Measurements from ENCODE around the gene RANGAP1. TPM values are rescaled to one million over a fixed set of nuclear protein-coding genes. Genes with fewer than 3 reads are reported as not detected.

Gene RANGAP1
- total RNA-seq, 2 experiments from 2014 or later: 150 to 151 TPM

- Mint-ChIP-seq H3K9me3 (no peaks in the 10 kb centered on the region), H3K27me3 (no peaks in the 10 kb centered on the region), H3K4me3 (no peak overlapping the region), H3K4me1 (ENCODE audit: low read depth) (peaks cover 23% of the 10 kb centered on the region), H3K27ac (peak overlapping the region; percentile 84), H3K36me3 (ENCODE audit: low read depth) (peaks cover 55% of the 10 kb centered on the region)
- ATAC-seq (no peak), DNase-seq (no peak)
- TF ChIP-seq, protein P1, sequence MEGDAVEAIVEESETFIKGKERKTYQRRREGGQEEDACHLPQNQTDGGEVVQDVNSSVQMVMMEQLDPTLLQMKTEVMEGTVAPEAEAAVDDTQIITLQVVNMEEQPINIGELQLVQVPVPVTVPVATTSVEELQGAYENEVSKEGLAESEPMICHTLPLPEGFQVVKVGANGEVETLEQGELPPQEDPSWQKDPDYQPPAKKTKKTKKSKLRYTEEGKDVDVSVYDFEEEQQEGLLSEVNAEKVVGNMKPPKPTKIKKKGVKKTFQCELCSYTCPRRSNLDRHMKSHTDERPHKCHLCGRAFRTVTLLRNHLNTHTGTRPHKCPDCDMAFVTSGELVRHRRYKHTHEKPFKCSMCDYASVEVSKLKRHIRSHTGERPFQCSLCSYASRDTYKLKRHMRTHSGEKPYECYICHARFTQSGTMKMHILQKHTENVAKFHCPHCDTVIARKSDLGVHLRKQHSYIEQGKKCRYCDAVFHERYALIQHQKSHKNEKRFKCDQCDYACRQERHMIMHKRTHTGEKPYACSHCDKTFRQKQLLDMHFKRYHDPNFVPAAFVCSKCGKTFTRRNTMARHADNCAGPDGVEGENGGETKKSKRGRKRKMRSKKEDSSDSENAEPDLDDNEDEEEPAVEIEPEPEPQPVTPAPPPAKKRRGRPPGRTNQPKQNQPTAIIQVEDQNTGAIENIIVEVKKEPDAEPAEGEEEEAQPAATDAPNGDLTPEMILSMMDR (IDR thresholded peaks at IDR 0.05): no peak
- ChIA-PET CTCF (interaction anchor here (1.1 to 4.0 kb wide), 2 partner anchors 20 to 294 kb away, joined by 4 to 19 read pairs; no protein-coding TSS in a partner anchor), POLR2A (interaction anchor here (0.6 to 1.5 kb wide), 8 partner anchors 9 to 67 kb away, joined by 3 to 6 read pairs (median 3); no protein-coding TSS in a partner anchor)
- intact Hi-C loops (cut with micrococcal nuclease): no loop called here
Measured at GRCh38 chr22:41216984-41217383, 69.0 kb downstream of the RANGAP1 start.

- no peaks in the 10 kb centered on the region for H3K27me3 Mint-ChIP-seq
- no peak overlapping the region for H3K4me3 Mint-ChIP-seq
- H3K27ac Mint-ChIP-seq: no peak overlapping the region
- ChIA-PET CTCF (interaction anchor here (4.0 kb wide), 1 partner anchor 21 kb away, joined by 19 read pairs; no protein-coding TSS in a partner anchor), POLR2A (interaction anchor here (0.5 to 1.5 kb wide), 3 partner anchors 8 to 65 kb away, joined by 3 read pairs; no protein-coding TSS in a partner anchor)
- H3K36me3 Mint-ChIP-seq (ENCODE audit: low read depth): peaks cover 49% of the 10 kb centered on the region
- no peaks in the 10 kb centered on the region for H3K9me3 Mint-ChIP-seq
- intact Hi-C loops (cut with micrococcal nuclease): no loop called here
- TF ChIP-seq, protein P1 (IDR thresholded peaks at IDR 0.05): no peak
- H3K4me1 Mint-ChIP-seq (ENCODE audit: low read depth): peaks cover 23% of the 10 kb centered on the region
- DNase-seq: no peak
- ATAC-seq: no peak
Measured at GRCh38 chr22:41215926-41216325, 70.1 kb downstream of the RANGAP1 start.

DNA sequence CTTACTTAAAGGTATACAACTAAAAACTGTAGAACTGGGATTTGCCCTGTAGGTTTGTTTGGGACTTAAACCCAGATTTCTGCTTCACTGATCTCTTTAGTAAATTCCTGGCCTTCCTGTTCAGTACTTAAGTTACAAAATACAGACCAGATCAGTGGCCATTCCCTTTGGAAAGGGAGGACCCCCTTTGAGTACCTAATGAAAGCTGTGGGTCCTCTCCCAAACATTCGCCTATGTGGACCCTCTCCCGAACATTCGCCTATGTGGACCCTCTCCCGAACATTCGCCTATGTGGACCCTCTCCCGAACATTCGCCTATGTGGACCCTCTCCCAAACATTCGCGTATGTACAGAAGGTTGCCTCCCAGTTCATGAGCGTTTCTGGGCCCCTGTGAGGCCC, 70.6 kb downstream of the RANGAP1 start:
- ChIA-PET CTCF (interaction anchor here (0.6 to 1.7 kb wide), 3 partner anchors 22 to 293 kb away, joined by 3 to 5 read pairs (median 3); no protein-coding TSS in a partner anchor), POLR2A (interaction anchor here (1.3 to 1.5 kb wide), 2 partner anchors 9 to 65 kb away, joined by 3 read pairs; no protein-coding TSS in a partner anchor)
- Mint-ChIP-seq H3K9me3 (no peaks in the 10 kb centered on the region), H3K27ac (no peak overlapping the region), H3K4me3 (no peak overlapping the region), H3K4me1 (ENCODE audit: low read depth) (peaks cover 23% of the 10 kb centered on the region), H3K36me3 (ENCODE audit: low read depth) (peaks cover 52% of the 10 kb centered on the region), H3K27me3 (no peaks in the 10 kb centered on the region)
- intact Hi-C loops (cut with micrococcal nuclease): no loop called here
- TF ChIP-seq, protein P1 (IDR thresholded peaks at IDR 0.05): no peak
- DNase-seq (no peak), ATAC-seq (no peak)

DNA sequence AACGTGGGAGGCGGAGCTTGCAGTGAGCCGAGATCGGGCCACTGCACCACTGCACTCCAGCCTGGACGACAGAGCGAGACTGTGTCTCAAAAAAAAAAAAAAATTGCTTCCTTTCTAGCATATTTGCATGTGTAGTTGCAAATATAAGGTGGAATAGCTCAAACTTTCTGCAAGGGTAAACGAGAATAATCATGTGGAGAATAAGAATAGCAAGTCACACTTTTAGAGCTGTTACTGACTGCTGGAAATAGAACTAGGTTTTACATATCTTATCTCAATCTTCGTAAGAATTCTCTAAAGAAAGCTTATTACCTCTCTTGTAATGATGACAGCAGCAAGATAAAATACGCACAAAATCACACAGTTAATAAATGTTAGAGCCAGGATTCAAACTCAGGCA, 79.3 kb downstream of the RANGAP1 start:
- Mint-ChIP-seq H3K9me3 (no peaks in the 10 kb centered on the region), H3K27me3 (peaks cover 3% of the 10 kb centered on the region), H3K4me1 (ENCODE audit: low read depth) (peaks cover 26% of the 10 kb centered on the region), H3K4me3 (peak overlapping the region; percentile 48), H3K36me3 (ENCODE audit: low read depth) (peaks cover 19% of the 10 kb centered on the region), H3K27ac (peak overlapping the region; percentile 52)
- TF ChIP-seq, protein P1 (IDR thresholded peaks at IDR 0.05): no peak
- DNase-seq (no peak), ATAC-seq (no peak)
- intact Hi-C loops (cut with micrococcal nuclease): no loop called here
- CTCF ChIA-PET: interaction anchor here (3.2 kb wide), 1 partner anchor 31 kb away, joined by 14 read pairs; no protein-coding TSS in a partner anchor
- POLR2A ChIA-PET: interaction anchor here (0.6 to 1.2 kb wide), 3 partner anchors 41 to 258 kb away, joined by 3 read pairs; no protein-coding TSS in a partner anchor
